ENCODE data around the gene FAM221B.

FAM221B gene, protein sequence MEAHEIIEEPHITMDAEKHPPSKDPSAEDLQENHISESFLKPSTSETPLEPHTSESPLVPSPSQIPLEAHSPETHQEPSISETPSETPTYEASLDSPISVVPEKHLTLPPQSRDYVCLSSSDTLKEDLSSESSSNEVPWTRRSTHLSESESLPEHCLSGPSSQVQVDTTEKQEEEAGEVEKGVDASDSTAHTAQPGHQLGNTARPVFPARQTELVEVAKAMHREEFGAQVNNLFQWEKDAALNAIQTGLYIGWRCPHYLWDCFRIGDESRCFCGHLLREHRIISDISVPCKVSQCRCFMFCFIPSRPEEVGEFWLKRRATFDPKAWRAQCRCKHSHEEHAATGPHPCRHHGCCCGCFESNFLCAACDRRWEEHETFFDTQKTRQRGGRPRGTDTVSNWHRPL
- 0 to 0.07 reads per million in 2 donors for total RNA-seq

DNA sequence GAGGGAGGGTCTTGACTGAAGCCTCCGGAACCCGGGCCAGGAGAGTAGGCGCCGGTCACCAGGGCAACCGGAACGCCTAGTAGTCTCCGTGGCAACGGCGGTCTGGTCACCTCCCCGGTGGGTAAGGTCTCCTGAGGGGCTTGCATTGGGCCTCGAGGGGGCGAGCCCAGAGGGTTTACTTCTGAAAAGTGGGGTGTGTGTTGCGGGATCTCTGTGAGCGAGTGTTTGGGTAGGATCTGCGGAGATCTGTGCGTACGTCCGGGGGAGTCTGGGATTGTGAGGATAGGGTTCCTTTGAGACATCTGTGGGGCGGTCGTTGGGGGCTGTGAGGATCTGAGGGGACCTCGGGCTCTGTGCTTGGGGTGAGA lies at the start of gene FAM221B:
Gene FAM221B (minus strand): TSS at position 17 of the 368 bp plus-strand sequence. CDS start 2,571 bp downstream, outside the sequence.
- DNase-seq: no peak

DNA sequence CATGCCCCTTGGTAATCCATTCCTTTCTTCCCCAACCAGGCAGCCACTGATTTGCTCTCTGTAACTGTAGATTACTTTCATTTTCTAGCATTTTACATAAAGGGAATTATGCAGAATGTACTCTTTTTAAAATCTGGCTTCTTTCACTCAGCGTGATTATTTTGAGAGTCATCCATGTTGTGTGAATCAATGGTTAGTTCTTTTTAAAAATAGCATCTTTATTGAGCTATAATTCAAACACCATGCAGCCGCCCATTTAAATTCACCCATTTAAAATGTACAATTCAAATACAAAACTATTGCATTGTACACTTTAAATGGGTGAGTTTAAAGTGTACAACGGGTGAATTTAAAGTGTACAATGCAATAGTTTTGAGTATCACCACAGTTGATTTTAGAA lies 44.0 kb upstream of the FAM221B start:
- no peak for DNase-seq

DNA sequence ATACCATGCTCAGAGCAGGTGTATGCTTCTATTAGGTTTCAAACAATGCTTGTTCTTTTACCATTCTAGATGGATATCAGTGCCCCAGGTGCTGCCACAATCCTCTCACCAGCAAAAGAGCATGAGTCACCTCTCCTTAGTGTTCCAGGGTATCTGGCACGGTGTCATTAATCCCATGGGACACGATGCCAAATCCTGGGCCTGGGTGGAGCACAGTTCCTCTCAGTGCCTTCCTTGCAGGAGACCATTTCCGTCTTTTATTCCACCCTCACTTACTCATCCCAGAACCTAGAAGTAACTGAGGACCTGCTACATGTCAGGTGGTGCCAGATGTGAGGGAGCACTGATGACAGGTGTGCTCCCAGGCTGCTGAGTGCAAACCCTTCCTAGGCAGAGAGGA lies 43.0 kb upstream of the FAM221B start:
- no peak for DNase-seq

DNA sequence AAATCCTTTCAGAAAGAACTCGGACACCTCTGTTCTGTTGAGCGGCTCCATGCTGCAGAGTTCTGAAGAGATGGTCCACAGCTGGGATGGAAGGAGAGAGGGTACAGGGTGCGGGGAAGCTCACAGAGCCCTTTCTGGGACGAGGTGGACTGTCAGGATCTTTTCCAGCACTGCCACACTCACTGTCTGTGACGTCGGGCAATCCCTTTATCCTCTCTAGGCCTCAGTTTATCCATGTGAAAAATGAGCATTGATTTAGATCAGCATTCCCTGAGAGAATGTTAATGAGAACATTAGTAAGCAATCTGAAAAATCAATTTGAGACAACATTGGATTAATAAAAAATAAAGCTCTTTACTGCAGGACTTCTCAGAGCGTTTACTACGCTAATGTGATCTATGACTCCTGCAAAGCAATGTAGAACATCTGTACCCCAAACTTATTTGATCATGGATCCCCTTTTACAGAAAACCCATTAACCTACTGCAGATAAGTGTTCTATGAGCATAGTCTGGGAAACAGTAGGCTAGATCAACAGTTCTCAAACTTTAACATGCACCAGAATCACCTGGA lies 41.9 kb upstream of the FAM221B start, which contains the start of gene OR13J1:
Gene OR13J1 (minus strand): TSS at position 51 of the 573 bp plus-strand sequence. CDS start 0 bp downstream, at position 51.
- no peak for DNase-seq

DNA sequence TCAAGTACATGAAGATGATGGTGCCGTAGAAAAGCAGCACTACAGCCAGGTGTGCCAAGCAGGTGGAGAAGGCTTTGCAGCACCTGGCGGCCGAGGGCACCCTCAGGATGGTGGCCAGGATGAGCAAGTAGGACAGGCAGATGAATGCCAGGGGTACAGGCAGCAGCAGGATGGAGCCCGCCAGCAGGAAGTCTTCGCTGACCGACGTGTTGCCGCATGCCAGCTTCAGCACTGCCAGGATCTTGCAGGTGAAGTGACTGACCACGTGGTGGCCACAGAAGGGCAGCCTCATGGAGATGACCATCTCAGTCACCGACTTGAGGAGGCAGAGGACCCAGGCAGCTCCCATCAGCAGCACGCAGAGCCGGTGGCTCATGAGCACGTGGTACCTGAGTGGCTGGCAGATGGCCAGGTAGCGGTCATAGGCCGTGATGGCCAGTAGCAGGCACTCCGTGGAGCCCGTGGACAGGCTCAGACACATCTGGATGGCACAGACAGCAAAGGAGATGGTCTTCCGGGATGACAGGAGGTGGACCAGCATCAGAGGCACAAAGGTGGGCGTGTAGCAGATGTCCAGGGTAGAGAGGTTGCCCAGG lies 41.2 kb upstream of the FAM221B start:
- no peak for DNase-seq

DNA sequence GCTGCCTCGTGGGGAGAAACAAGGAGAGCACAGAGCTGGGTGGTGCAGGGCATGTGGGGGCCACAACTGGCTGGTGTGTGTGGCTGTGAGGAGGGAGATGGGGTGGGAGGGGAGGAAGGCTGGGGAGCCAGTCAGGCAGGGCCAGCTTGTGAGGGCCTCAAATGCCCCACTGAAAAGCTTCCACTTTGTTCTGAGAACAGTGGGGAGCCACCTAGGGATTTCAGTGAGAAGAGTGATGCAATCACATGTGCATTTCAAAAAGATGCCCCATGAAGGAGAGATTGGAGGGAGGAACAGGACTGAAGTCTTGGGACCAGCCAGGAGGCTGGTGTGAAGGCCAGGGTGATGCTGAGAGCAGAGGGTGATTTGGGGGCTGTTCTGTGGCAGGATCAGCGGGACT lies 40.4 kb upstream of the FAM221B start:
- no peak for DNase-seq

DNA sequence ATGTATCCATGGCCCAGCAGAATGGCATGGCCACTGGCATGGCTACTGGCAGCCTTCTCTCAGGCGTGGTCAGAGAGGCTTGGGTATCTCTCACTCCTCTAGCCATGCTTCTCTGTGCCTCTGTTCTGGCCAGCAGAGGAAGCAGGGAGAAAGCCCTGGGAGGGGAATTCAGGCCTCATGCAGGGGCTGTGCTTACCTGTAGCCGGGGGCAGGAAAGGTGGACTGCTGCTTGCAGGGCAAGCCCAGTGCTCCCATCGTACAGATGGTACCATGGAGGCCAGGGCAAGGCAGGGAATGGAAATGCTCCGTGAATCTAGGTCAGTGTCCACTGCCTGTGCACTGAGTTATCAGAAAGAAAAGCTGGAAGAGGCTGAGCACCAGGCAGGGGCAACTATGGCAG lies 39.0 kb upstream of the FAM221B start:
- no peak for DNase-seq

DNA sequence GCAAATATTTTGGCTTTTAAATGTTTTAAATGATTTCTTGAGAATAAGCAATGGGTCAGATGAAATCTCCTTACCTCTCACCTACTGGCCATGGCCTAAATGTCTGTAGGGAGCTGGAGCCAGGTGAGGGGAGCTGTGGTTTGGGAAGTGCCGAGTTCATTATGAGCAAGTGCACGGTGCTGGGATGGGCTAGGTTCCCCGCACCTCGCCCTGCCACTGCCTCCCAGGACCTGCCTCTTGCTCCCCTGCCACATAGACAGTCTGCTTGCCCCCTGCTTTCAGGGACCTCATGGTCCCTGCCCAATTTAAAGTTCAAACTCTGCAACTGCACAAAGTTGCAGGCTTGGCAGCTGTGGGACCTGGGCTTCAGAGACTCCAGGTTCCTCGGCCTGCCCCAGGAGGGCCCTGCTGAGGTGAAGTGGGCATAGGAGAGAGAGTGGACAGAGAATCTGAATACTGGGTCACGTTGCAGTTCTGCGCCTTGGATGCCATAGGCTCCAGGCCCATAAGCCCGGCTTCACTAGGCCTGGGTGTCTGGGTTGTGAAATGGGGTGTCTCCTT lies 36.2 kb upstream of the FAM221B start:
- no peak for DNase-seq

DNA sequence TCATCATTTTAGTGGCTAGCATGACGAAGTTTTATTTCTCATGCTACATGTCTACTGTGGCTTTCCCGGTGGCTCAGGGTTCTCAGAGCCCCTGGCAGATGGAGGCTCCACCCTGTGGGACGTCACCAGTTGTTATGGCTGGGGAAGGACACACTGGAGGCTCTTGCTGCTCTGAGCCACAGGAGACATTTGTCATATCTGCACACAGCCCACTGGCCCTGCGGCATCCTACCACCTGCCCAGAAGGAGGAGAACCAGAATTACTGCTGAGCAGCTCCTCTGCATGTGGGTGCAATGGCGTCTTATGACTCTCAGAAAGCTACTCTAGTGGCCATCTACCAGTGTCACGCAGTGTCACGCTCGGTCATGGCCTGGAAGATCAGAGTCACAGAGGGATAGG lies 35.1 kb upstream of the FAM221B start:
- no peak for DNase-seq

DNA sequence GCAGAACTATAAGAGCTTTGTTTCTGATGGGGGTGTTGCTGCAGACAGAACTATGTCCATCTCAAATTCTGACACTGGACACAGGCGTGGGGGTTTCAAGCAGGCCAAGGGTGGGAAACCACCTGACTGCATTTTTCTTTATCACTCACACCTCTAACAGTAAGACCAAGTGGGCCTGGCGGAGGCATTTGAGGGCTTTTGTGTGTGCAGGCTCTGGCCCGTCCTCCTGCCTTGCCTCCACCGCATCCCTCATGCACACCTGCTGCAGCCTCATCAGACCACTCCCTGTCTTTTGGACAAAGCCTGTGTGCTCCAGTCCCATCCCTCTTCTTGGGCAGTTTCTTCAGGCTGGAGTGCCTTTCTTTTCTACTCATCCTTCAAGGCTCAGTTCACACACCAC lies 33.8 kb upstream of the FAM221B start:
- no peak for DNase-seq

DNA sequence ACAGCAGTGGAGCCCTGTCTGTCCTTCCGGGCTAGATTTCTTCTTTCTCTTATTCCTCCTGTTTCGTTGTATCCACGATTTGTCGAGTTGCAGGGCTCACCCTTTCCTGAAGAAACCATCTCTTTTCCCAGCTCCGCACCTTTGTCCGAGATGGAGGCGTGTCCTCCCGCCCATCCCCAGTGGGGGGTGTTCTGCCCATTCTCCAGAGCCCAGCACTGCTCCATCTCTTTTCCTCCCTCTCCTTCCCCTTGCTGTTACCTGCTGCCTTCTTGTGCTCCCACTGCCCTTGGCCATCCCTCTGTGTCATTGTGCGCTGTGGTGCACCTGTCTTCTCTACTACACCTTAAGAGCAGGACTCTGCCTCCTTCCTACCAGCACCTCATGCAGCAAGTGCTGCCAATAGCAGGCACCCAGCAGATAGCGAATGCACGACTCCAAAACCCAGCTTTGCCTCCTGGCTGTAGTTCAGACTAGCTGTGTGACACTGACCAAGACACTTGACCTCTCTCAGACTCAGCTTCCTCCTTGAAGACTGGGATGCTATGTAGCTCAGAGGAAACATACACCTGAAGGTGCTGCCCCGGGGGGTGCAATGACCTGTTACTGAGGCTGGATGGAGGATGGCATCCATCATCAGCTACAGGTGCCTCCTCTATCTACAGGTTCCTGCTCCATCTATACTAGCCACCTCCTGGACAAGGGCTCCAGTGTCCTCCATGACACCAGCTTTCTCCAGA lies 32.8 kb upstream of the FAM221B start:
- no peak for DNase-seq

DNA sequence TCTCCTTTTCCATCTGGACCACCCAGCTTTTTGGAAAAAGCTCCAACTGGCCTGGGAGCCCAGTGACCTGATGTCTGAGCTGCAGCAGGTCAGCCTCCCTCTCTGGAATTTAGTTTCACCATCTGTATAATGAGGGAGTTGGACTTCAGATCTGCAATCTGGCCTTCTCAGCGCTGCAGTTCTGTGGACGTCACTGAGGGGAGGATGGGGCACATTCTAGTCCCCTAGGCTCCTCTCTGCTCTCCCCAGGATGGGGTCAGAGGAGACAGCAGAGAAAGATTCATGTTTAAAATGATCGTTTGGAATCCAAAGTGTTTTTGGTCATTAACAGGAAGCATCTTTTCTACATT lies 31.4 kb upstream of the FAM221B start:
- DNase-seq: no peak

DNA sequence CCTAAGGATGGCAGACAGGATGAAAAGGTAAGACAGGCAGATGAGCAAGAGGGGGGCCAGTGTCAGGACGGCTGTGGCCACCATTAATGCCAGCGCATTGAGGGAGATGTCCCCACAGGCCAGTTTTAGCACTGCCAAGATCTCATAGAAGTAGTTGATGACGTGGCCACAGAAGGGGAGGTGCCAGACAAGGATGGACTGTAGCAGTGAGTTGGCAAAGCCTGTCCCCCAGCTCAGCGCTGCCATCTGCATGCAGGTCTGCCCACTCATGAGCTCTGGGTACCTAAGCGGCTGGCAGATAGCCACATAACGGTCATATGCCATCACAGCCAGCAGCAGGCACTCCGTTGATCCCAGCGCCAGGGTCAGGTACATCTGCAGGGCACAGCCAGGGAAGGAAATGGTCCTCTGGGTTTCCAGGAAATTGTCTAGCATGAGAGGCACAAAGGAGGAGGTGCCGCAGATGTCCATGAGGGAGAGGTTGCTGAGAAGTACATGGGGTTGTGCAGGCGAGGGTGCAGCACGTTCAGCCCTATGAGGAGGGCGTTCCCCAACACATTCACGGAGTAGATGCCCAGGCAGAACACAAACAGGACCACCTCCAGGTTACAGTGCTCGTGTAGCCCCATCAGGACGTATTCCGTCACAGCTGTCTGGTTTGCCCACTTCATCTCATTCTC lies 30.9 kb upstream of the FAM221B start:
- DNase-seq: peak in 1 of 5 experiments; percentile 27

DNA sequence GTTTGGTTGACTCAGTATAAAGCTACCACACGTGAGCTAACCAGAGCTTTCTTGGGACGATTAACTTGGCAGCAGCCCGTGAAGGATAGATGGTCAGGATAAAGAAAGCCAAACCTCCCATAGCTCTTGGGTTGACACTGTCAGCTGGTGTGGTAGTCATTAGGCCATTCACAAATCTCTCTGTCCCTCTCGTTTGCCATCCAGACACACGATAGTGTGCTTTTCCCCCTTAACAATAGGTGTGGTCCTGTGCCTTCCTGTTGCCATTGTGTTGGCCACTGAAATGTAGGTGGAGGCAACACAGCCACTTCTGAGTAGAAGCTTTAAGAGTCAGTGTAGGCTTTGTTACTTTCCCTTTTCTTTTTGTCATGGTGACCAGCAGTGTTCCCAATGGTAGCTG lies 29.9 kb upstream of the FAM221B start:
- DNase-seq: no peak

DNA sequence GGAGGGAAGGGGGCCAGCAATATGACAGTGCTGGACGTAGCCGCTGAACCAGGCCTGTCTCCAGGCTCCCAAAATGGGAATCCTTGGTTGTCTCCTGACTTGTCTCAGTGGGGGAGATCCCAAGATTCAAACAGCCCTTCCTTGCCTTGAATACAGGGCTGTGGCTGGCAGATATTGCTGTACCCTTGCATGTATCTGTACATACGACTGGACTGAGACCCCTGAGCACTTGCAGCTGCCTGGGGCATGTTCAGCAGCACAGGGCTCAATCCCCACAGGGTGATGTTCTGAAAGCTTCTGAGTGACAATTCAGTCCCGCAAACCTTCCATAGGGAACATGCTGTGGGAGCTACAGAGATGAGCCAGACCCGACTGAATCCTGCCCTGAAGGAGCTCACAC lies 28.4 kb upstream of the FAM221B start:
- DNase-seq: no peak

DNA sequence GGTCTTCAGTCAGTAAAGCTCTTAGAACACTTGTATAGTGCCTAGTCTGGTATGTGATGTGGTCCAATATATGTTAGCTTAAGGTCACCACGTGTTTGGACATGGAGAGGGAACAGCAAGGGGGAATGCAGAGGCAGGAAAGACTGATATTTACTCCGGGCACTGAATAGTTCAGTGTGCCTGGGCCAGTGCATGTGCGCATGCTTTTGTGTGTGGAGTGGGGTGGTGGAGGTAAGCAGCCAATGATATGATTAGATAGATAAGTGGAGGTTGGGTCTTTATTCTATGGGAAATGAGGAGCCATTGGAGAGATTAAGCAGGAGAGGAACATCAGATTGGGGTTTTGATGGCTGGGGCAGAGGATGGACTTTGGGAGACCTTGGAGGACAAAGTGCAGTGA lies 27.7 kb upstream of the FAM221B start:
- DNase-seq: no peak

DNA sequence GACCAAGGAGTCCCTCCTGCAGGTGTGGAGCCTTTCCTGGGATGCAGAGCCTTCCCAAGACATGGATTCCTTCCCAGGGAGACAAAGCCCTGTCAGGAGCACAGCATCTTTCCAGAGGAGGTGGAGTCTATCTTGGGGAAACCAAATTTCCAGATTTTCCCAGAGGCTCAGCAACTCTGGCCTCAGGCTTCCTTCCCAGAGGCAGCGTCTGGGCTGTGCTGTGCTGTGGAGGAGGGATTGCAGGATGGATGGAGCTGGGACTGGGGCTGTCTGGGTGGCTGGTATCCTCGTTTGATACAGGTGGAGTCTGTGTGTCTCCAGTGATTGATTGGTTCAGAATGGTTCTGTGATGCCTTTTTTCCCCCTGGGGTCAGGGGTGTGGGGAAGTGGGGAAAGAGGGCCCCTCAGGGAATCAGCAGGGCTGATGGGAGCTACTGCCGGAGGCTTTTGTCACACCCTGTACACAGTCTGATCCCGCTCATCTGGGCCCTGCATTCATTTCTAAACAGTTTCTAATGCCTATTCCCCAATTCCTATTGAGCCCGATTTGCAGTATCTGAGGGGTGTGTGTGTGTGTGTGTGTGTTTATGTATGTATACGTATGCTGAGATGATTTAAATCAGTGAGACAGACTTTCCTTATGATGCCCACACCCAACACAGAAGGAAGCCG lies 25.7 kb upstream of the FAM221B start:
- DNase-seq: no peak

DNA sequence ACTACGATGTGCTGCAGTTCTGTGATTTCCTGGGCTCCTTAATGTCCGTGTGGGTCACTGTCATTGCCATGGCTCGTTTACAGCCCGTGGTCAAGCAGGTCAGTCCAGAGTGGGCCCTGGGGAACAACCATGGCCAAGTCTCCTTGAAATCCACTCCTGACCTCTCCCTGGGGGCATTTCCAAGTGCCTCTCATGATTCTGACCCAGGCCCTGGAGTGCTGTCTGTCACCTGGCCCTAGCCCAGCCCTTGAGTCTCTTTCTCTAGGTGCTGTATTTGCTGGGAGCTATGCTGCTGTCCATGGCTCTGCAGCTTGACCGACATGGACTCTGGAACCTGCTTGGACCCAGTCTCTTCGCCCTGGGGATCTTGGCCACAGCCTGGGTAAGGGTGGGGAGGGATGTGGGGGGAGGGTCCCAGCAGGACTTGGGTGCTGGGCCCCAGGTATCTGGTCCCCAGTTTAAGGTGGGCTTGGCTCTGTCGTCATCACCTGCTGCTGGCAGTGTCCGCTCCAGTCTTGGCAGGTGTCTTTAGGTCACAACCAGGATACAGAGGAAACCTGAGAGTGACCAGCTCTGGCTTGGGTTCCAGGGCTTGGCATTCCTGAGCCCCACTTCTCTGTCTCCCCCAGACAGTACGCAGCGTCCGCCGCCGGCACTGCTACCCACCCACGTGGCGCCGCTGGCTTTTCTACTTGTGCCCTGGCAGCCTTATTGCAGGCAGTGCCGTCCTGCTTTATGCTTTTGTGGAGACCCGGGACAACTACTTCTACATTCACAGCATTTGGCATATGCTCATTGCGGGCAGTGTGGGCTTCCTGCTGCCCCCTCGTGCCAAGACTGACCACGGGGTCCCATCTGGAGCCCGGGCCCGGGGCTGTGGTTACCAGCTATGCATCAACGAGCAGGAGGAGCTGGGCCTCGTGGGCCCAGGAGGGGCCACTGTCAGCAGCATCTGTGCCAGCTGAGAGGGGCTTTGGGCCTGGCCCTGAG lies 24.6 kb upstream of the FAM221B start:
- no peak for DNase-seq

DNA sequence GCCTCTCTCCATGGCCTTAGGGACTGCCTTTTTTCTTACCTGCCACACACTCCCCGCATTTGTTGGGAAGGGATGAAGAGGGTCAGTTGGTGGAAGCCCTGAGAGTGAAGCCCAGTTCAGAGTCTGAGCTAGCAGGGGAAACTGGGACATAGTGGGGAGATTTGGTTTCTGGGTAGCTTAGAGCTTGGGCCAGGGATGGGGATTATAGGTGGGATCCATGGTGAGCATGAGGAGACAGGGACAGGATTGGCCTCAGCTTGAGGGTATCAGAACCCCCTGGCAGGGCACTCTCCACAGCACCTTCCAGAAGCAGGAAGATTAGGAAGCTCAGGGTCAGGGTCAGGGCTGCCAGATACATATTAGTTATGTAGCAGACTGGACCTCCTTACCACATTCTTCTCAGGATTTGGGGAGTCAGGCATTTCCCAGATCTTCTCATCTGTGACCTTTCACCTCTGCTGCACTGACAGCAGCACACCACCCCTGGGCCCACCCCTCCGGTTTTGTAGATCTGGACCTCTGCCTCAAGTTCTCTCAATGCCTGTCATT lies 23.8 kb upstream of the FAM221B start:
- DNase-seq: no peak
